NCI-H748 treated with DMSO at 0.1 percent for 48 hours (cell line): ENCODE measurements around the gene KIAA1549.

Experiments
- DNase-seq: peaks from one replicate; lab custom pipeline; 2025; lab: John Stamatoyannopoulos, UW

KIAA1549 gene

GRCh38 chr7:138907201-138907847 lies 73.9 kb downstream of the KIAA1549 start:
- no peak for DNase-seq

DNA sequence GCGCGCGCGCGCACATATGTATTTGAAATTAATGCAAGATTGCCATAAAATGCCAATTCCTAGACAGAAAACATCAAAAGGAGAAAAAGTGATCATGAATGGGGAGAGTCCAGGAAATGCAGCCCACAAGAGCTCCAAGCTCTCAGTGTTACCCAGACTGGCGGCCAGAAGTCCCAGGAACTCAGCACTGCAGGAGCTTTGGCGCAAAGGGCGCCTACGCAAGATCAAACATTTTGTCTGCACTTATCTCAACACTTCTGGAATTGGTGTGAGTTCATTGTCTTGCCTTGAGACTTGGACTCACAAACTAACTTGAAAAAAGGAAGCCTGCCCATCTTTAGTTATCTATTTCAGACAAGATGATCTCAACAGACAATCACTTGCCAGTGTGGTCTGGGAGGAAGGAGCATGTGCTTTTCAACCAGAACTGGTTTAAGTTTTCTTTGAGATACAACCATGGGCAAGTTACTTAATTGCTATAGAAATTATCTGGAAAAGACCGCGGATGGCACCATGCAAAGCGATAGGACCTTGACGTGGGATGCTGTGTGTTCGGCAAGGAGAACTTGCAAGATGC lies 77.2 kb downstream of the KIAA1549 start:
- DNase-seq: no peak

- peak; percentile 91 for DNase-seq
Measured at GRCh38 chr7:138903186-138903820, 77.9 kb downstream of the KIAA1549 start.

- no peak for DNase-seq
Measured at GRCh38 chr7:138902161-138902560, 79.0 kb downstream of the KIAA1549 start.

- DNase-seq: no peak
Measured at GRCh38 chr7:138900035-138900828, 81.0 kb downstream of the KIAA1549 start.

- no peak for DNase-seq
Measured at GRCh38 chr7:138898802-138899201, 82.4 kb downstream of the KIAA1549 start.

DNA sequence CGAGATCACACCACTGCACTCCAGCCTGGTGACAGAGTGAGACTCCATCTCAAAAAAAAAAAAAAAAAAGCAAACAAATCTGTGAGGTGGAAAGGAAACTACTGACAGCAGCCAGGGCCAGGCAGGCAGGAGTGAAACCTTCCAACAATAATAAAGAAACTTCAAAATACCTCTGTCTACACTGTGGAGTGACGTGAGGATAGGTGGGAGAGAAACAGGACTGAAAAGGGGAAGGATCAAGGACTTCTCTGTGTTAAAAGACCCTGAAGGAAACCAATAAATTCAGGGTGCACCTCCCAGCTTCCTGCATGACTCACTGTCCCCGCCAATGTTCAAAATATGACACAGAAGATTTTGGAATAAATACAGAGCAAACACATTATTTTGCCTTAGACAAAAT lies 82.9 kb downstream of the KIAA1549 start:
- DNase-seq: no peak

DNA sequence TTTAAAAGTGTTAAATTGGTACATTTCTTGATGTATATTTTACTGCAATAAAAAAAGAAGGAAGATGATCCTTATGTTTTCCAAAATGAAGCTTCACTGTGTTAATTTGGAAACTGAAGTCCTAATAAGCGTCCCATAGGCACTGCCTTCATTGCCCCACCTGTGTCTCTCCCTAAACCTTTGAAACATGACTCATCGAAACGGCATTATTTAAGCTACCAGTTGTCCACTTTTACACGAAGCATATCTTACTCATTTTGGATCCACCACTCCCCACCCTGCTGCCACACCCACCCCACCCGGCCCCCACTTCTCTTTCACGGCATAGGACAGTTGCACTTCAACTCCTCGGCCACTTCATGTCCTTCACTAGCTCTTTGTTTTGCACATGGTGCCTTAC lies 85.5 kb downstream of the KIAA1549 start:
- no peak for DNase-seq

- DNase-seq: no peak
Measured at GRCh38 chr7:138893258-138893657, 87.9 kb downstream of the KIAA1549 start.

DNA sequence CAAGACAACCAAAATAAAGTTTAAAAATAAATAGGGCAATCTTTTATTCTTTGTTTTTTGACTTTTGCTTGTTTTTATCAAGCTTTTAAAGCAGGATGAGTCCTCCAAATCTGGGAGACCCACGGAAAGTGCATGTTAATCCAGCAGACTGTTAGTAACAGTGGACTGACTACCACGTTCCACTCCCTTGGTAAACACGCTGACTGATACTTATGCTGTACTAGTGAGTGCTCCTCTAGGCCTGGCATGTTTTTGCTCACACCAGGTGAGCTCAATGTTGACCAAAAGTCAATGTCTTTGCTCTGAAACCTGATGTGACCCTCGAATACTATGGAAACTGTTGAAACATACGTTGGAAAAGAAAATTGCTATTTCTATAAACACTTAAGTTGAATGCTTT lies 88.4 kb downstream of the KIAA1549 start:
- DNase-seq: peak; percentile 86

DNA sequence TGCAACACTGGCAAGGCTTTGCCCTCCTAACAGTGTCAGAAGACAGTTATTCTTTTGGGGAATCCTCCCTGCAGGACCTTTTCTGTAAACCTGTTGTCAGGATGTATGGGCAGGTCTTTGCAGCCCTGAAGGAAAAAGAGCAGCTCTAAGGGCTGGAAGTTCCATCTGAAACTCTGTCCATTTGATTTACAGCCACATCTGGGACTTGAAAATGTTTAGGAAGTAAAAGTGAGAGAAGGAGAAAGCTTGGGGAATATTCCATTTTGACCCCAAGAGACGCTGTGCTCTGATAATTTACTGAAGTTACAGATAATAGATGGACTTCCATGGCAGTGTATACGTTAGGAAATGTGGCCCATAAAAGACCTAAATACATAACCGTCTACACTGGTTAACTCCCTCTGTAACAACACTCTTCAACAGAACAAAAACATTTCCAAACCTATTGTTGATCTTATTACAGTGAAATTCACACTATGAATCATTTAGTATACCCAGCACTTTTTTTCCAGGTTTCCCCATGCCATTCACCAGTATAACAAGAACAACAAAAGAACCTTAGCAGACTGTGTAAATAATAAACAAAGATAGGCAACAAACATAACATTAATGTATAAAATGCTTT lies 89.1 kb downstream of the KIAA1549 start:
- DNase-seq: peak; percentile 62

GRCh38 chr7:138891446-138891810 lies 89.8 kb downstream of the KIAA1549 start:
- DNase-seq: no peak

GRCh38 chr7:138890499-138891445 lies 90.4 kb downstream of the KIAA1549 start:
- peak; percentile 22 for DNase-seq

DNA sequence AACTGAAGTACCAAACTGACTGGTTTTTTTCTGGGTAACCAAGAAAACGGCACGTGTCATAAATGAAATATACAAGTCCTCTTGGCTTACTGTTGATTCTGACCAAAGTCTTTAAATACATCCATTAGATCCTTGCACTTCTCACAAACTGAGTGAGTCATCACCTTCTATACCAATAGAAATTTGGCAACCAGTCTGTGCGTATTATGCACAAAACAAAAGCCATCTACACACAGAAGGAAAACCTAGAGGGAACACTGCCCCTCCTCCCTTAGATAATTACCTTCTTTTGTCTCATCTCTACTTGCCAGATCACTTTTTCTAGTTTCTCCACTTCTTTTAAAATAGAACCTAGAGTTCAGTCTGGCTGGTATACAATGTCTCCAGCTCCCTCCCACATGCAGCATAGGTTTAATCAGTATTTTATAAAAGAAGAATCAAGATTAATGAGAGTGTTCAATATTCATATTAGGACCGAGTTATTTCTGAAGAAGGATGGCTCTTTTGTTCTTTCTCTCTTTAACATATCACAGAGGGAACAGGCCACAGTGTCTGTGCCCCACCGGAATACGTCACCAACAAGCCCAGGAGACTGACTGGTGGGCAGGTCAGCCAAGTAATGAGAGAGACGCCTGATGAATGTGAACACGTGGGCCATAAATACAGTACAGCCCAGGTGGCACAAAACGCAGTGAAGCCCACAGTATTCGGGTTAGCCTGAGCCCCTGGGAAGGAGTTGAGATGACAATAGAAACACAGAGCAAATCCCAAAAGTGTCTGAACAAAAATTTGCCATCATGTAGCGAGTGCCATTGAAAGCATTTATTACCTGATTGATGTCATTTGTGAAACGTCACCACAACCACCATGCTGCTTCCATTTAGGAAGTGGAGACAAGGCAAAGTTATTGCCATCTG lies 91.3 kb downstream of the KIAA1549 start:
- peak; percentile 91 for DNase-seq

DNA sequence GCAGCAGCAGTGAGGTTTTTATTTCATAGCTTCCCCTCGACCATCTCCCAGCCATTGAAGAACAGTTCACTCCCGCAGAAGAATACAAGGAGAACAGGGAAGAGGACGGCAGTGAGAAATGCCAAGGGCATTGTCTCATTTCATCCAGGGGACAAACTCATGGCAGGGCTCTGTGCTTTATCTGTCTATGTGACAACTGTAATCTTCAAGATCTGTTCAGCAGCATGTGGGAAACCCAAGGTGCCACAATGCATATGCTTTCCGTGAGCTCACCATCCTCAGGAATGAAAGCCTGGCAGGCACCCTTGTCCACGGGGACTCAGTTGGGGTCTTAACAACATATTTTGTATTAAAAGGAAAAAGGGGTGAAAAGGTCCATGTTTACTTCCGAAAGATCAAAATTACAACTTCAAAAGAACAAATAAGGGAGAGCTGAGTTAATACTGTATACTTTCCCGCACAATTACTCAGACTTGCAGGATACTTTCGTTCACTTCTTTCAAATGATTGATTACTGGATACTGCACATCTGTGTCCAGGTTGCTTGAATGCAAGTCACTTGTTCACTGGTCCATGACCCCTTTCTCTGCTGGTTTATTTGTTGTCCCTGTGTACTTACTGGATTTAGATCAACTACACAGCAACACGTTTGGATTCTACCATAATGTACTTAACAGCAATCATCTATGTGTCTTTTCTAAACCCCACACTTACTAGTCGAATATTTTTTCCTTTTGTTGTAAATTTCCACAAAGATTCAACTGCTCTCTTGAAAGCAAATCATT lies 93.1 kb downstream of the KIAA1549 start:
- no peak for DNase-seq

- DNase-seq: no peak
Measured at GRCh38 chr7:138887085-138887710, 94.0 kb downstream of the KIAA1549 start.

GRCh38 chr7:138886501-138886917 lies 94.7 kb downstream of the KIAA1549 start:
- peak; percentile 71 for DNase-seq

- DNase-seq: no peak
Measured at GRCh38 chr7:138885383-138886147, 95.6 kb downstream of the KIAA1549 start.
